Measurements from ENCODE around the gene GRIN2A.

GRIN2A gene

GRCh38 chr16:10182222-10183053 lies at the start of gene GRIN2A:
Gene GRIN2A (minus strand): TSS chr16:10182428. CDS start chr16:10180411, 2,017 bp downstream.
- peak in 1 of 2 experiments; percentile 39 for DNase-seq

GRCh38 chr16:10231563-10231962 lies 49.3 kb upstream of the GRIN2A start:
- no peak for DNase-seq

- DNase-seq, result no peak
Observed at GRCh38 chr16:10228779-10229178, 46.6 kb upstream of the GRIN2A start.

DNA sequence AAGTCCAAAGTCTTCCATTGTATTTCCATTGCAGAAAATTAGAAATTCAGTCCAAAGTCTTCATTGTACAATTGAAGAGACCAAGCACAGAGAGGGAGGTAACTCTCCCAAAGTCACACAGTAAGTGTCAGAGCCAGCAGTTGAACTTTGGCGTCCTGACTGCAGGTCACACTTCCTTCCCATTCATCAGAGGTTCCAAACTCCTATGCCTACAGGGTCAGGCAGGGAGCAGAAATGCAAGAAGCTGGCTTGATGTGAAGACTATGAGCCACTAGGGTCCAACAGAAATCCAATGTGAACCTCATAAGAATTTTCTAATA lies 44.7 kb upstream of the GRIN2A start:
- DNase-seq, result no peak

- DNase-seq, result no peak
Observed at GRCh38 chr16:10226141-10226986, 44.1 kb upstream of the GRIN2A start.

DNA sequence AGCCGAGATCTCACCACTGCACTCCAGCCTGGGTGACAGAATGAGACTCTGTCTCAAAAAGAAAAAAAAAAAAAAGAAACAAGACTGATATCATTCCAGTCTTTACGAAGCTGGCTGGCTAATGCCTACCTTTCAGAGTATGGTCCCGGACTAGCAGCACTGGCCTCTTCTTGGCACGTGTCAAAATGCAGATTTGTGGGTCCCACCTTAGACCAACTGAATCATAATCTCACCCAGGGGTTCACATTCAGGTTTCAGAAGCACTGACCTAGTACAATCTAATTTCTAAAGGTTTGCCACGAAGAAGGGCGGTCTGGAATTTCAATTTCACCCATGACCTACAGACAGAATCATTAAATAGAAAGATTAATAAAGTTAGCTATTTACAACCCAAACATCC lies 43.4 kb upstream of the GRIN2A start:
- no peak for DNase-seq

DNA sequence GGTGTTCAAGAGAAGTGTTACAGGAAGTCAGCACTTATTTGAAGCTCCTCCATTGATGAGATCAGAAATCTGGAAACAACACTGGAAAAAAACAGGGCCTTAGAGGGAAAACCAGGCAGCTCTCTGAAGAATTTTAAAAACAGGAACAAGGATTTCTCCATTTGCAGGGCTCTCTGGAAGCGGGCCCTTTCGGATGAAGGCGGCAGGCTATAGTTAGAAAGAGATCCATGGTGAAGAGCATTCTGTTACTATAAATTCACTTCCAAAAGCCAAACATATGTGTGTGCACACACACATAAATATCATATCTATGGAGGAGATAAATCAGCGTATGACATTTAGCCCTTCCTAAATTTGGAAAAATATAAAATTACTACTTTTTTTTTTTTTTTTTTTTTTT lies 42.6 kb upstream of the GRIN2A start:
- no peak for DNase-seq

DNA sequence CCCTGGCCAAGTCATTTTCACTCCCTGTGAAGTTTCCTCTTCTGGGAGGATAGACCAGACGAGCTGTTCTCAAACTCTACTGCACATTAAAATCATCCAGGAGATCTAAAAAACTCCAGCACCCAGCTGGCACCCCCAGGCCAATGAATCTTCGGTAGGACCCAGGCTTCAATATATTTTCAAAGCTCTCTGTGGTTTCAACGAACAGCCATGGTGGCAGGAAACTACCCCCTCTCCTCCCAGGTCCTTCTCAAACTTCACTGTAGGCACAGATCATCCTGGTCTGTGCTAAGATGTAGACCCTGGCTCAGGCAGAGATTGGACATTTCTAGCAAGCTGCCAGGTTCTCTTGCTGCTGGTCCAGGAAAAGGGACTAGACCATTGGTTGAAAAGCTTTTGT lies 38.7 kb upstream of the GRIN2A start:
- no peak for DNase-seq

GRCh38 chr16:10219742-10220141 lies 37.5 kb upstream of the GRIN2A start:
- DNase-seq, result no peak

DNA sequence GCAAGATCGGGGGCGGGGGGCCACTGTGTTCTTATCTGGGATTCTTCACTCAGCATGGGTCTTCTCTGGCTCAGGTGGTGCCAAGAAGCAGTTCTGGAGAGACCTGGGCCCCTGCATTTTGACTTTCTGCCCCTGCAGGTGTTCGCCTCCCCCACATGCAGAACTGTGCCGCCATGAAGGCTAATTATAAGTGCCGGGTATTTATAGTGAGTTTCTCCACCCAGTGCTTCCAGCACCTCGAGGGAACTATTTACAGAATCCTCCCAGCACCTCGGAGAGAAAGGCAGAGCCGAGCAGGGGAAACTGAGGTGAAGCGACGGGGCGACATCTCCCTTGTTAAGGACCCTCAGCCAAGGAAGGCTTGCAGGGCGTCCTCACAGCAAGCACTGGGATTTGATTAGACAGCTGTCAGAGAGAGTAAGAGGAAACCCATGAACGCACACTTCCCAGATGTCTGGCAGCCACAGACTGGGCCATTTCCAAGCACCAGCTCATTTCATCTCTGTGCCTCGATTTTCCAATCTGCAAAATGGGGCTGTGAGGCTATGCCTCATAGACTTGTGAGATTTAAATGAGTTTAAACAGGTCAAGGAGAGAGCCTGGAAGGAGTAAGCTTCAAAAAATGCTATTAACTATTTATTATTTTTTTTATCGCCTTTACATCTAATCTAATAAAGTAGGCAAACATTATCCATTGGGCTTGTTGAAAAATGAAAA lies 36.4 kb upstream of the GRIN2A start:
- no peak for DNase-seq

DNA sequence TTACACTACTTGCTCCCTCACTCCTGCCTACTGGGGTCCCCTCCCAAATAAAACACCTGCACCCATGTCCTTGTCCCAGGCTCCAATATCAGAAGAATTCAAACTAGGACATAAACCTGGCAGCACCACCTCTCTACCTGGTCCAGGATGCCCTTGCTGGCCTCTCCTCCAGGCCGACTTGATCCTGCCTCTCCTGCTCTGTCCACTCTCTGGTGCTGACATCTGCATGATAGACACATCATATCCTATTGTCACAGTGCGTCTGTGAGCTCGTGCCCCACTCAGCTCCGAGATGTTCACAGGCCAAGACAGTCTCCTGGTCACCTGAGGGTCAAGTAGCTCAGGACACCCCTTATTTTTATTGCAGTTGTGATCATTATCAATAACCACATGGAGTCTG lies 31.5 kb upstream of the GRIN2A start:
- no peak for DNase-seq

- DNase-seq, result no peak
Observed at GRCh38 chr16:10210944-10211343, 28.7 kb upstream of the GRIN2A start.

- no peak for DNase-seq
Observed at GRCh38 chr16:10206865-10207264, 24.6 kb upstream of the GRIN2A start.

DNA sequence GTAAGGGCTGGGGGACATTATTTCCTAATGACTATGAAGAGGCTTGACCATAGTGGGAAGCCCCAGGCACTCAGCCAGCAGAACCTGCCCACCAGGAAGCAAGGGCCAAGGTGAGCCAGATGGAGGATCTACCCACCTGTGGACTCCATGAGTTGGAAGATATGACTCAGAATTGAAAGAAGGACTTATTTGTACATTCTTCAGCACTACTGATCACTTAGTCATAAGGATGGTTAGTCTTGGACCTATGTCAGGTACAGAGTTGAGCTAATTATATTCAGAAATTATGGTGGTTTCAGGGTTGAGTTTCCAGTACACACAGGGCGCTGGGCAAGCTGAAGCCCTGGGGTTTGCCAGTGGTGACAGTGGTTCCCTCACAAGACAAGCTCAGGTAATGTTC lies 24.0 kb upstream of the GRIN2A start:
- no peak for DNase-seq

DNA sequence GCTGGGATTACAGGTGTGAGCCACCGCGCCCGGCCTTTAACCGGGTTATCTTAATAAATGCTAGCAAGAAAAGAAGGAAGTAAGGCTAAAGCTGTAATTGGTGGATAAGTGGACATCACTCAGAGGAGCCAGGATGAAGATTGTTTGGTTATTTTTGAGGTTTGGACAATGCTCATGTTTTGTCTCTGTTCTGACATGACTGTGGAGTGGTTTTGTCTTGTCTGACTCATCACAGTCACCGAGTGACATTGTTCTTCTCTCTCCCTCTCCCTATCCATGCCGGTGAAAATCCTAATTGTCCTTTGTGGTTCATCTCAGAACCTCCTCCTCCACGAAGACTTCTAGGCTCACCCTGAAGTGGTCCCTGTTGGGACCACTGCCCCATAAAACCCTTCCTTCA lies 23.5 kb upstream of the GRIN2A start:
- DNase-seq, result no peak

- no peak for DNase-seq
Observed at GRCh38 chr16:10202649-10203048, 20.4 kb upstream of the GRIN2A start.

GRCh38 chr16:10200637-10201586 lies 18.7 kb upstream of the GRIN2A start:
- DNase-seq, result no peak

- DNase-seq, result no peak
Observed at GRCh38 chr16:10196999-10197398, 14.8 kb upstream of the GRIN2A start.

GRCh38 chr16:10191096-10191495 lies 8.9 kb upstream of the GRIN2A start:
- DNase-seq, result no peak

DNA sequence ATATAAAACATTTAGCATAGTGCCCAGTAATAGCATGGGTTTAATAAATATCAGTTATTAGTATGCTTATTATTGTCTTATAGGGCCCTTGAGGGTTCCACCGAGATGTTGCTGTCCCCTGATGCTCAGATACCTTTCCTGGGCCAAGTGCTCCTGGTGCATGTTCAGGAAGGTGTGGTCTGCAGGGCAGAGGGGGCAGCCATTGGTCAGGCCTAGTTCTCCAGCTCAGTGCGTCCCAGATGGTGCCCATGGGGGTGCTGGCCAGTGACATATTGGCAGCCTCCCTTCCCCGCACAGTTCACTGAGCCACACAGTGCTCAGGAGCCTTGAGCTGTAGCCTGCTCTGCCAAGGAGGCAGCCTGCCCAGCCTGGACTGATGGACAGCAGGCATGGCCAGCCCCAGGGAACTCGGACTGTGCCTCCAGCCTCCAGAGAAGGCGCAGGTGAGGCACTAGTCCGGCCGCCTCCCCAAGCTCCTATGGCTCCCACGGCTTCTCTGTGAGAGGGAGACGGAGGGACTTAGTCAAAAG lies 7.7 kb upstream of the GRIN2A start:
- DNase-seq, result no peak

GRCh38 chr16:10188236-10188635 lies 6.0 kb upstream of the GRIN2A start:
- no peak for DNase-seq

Measured in NCI-H524 (cell line).